Gastroesophageal sphincter (tissue), 2 donors: ENCODE data around the gene GGTLC2.

Experiments used
- EP300 ChIP-seq: sonication (generic); formaldehyde crosslinking; IDR thresholded peaks from one replicate; pipeline ENCODE4 v1.6.1; 2017; ENCODE audit warnings: antibody characterized with exemption, mild to moderate bottlenecking
- POLR2A ChIP-seq, 2 donors: fragments of 450-650 bp; IDR thresholded peaks; one replicate each; pipeline ENCODE4 v1.6.1; 2017; ENCODE audit warnings: antibody characterized with exemption in 2 of 2, mild to moderate bottlenecking in 2 of 2, moderate library complexity in 1 of 2

DNA sequence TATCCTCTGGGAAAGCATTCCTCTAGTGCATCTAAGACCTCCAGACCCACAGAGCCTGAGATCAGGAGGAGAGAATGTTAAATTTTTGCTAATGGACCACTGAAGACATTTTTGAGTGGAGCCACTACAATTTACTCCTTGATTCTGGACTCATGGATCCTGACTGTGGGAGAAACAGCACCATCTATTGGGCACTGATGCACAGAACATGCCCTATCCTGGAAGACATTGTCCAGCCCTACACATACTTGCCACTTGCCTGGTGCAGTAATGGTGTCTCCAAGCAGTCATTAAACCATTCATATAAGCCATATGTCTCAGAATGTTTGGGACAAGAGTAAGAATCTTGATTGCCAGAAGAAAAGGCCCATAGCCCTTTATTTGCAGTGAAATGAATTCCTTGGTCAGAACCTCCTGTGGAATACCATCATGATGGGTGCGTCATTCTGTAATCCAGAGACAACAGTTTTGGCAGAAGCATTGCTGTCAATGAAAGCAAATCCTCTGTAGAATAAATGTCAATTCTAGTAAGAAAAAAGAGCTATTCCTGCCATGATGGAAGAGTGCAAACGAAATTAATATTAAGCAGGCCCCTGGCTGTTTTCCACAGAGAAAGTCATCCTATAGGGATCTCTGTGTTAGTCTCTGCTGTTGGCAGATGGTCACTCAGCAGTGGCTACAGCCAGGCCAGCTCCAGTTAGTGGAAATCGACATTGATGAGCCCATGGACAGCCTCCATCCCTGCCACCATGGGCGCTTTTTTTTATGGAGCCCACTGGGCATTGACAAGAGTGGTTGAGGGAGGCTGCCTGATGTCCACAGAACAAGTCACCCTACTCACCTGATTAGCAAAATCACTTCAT, 43.5 kb downstream of the GGTLC2 start:
- TF ChIP-seq POLR2A (IDR thresholded peaks at IDR 0.05) (no peak), EP300 (no peak)
